HG02885 (cell line): Measurements from ENCODE around the gene HMCN2.

Experiments used
- ATAC-seq: cut with Tn5 transposase; IDR thresholded peaks from one replicate; pipeline ENCODE4 v1.9.1; 2021; ENCODE audit warnings: mild to moderate bottlenecking; ENCODE audit not compliant: unreplicated experiment, poor library complexity

Gene HMCN2

GRCh38 chr9:130287736-130288135 lies 22.2 kb downstream of the HMCN2 start:
- ATAC-seq, result no peak

- ATAC-seq, result no peak
Measured at GRCh38 chr9:130288393-130288792, 22.8 kb downstream of the HMCN2 start.

DNA sequence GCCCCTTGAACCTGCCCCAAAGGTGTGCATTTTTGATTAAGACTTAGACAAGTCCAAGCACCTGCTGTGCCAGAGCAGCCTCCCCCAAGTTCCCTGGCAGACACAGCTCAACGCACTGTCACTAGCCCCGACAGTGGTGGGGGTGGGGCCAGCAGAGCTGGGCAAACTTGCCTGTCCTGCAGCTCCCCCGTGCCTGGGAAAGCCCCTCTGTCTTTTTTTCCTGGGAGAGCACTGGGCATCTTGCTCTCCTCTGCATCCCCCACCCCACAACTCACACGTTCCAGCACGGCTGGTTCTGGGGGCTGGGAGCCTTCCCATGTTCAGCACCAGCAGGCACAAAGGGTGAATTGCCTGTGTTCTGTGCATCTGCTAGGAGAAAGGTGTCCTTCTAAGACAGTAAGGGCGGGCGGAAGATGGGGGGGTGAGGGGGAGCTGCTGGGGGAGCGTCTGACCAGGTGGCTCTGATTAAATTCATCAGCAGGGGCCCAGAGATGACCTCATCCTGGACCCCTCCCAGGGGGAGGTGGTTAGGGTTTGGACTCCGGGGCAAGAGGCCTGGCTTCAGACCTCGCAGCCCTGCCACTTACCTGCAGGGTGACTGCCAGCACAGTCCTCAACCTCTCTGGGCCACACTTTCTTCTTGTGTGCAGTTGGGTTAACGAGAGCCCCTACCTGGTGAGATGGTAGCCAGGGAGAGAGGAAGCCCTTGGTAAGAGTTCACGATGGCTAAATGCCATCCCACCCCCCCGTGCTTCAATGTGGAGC lies 23.5 kb downstream of the HMCN2 start:
- ATAC-seq, result no peak

DNA sequence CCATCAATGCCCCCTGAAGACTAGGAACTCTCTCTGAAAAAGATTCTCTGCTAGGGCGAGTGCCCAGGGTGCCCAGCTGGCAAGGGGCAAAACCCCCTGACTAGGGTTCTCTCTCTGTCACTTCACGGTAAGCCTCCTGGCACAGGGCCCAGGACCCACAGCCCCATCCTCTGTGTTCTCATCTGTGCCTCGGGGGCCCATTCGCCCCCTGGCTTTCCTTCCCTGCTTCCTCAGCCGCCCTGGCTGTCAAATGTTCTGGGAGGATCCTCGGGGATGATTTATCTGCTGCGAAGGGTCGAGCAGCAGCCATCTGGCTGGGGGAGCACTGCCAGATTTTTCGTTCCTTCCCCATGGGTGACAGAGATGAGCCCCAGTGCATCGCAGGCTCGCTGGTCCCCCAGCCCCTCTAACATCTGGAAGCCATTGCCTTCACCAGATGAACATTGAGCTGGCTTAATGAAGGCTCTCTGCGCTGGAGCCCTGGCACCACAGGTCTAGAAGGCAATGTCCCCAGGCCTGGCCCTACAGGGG lies 24.2 kb downstream of the HMCN2 start:
- no peak for ATAC-seq

DNA sequence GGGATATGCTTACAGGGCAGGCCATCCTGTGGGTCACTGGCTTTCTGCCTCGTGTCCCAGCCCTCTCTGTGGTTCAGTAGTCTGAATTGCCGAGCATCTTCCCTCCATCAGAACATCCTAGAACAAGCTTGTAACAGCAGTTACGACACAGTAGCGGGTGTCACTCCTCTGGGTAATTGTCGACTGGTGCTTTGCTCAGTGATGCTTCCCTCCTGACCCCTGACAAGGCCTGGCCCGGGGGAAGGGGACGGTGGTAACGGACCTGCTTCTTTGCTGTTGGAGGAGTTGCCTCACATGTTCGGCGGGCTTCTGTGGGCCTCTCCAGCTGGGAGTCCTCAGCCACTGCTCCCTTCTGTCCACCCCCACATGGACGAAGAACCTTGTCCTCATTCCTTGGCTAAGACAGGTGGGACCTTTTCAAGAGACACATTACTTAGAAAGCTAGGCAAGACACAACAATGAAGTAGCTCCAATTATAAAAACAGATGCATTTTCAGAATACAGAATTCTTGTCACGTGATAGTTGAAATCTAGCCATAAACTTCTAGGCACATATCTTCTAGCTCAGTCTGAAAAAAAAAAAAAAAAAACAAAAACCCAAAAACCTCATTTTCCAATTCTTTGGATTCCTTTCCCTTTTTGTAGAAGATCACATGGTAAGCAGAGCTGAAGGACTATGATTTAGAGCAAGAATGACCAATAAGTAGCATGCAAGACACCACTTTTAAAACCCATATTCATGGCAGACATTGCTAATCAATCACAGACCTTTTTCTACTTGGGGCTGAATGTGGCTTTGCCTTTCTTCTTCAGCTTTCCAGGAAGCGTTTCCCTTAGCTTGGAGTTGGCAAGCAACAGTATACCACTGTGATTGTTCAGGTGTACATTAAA lies 25.0 kb downstream of the HMCN2 start:
- ATAC-seq, result no peak

- no peak for ATAC-seq
Measured at GRCh38 chr9:130291474-130291873, 25.9 kb downstream of the HMCN2 start.

- ATAC-seq, result no peak
Measured at GRCh38 chr9:130292106-130292505, 26.5 kb downstream of the HMCN2 start.

GRCh38 chr9:130294664-130295063 lies 29.1 kb downstream of the HMCN2 start:
- no peak for ATAC-seq

GRCh38 chr9:130295431-130295830 lies 29.9 kb downstream of the HMCN2 start:
- ATAC-seq, result no peak

DNA sequence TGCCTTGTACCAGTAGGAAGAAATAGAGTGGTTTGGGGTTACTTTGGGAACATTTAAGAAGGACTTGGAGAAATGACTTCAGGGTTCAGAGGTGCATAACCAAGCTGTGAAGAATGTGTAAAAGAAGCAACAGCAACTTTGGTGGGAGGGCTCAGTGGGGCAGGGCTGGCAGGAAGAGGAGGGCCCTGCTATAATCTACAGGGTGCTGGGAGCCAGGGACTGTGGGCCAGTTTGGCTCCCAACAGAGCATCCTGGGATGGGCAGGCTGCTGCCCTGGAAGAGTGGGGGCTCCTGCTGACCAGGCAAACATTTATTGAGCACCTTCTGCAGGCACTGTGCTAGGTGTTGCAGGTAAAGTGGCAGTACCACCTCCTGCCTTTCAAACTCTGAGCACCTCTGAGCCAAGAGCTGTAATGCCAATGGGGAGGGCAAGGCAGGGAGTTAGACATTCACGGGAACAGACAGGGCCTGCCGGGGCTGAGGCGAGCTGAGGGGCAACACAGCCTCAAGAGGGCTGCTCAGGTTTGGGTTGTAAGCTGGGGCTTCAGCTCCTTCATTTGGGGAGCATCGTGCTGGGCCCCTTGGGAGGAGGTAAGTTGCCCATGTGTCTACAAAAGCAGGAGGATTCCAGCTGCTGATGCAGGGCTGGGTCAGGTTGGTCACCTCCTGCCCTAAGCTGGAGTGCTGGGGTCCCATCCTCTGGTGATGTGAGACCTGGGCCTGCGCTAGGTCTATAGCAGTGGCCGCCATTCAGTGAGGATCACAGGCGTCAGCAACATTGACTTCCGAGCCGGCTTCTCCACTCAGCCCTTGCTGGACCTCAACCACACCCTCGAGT lies 30.6 kb downstream of the HMCN2 start:
- no peak for ATAC-seq

GRCh38 chr9:130296783-130297055 lies 31.2 kb downstream of the HMCN2 start:
- ATAC-seq, result no peak

DNA sequence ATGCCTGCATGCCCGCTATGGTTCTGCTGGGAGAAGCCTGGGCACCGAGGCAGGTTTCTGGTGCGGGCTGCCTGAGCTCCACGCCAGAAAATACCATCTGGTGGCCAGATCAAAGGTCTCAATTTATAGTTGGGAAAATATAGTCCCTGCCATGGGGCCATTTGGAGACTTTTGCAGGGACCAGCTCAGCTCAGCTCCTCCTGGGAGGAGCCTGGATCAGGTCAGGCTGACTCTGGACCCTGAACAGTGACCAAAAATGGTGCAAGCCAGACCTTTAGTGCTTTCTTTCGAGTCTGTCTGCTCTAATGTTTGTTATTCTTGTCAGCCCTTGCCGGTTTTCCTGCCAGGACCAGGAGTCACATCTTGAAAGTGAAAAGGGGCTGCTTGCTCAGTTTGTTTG lies 31.8 kb downstream of the HMCN2 start:
- ATAC-seq, result no peak

- ATAC-seq, result no peak
Measured at GRCh38 chr9:130298662-130299279, 33.2 kb downstream of the HMCN2 start.

DNA sequence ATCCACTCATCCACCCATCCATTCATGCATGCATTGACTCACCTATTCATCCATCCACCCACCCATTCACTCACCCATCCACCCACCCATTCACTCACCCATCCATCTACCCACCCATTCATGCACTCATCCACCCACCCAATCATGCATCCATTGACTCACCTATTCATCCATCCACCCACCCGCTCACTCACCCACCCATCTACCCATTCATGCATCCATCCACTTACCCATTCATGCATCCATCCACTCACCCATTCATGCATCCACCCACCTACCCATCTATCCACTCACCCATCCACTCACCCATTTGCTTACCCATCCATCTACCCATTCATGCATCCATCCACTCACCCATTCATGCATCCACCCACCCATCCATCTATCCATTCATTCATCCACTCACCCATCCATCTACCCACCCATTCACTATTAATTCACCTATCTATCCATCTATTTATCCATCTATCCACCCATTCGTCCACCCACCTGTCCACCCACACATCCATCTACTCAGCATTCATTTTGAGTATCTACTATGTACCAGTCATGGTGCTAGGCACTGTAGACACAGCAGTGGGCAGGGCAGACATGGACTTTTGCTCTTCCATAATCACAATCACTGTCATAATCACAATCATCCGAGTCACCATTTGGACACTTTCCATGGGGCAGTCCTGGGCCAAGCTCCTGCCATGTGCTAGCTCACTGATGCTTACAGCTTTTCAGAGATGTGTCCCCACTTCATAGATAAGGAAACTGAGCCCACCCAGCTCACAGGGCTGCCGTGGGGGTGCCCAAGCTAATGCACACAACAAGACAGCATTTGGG lies 34.4 kb downstream of the HMCN2 start:
- ATAC-seq, result no peak

DNA sequence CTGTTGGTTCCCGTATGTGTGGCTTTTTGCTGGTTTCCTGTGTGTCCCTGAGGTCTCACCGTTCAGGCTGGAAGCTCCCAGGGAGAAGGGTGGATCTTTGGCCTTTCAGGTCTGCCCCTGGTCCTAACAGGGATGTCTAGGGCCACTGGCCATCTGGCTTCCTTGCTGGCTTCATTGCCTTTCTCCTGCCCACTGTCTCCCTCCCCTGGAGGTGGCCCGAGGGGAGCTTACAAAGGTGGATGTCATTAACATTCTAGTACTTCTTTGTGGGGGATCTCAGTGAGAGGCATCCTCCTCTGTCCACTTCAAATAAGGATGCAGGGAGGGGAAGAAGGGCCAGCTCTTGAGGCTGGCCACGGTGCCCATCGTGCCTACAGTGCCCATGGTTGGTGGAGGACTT lies 35.2 kb downstream of the HMCN2 start:
- no peak for ATAC-seq

GRCh38 chr9:130301483-130302286 lies 36.1 kb downstream of the HMCN2 start:
- ATAC-seq, result no peak

DNA sequence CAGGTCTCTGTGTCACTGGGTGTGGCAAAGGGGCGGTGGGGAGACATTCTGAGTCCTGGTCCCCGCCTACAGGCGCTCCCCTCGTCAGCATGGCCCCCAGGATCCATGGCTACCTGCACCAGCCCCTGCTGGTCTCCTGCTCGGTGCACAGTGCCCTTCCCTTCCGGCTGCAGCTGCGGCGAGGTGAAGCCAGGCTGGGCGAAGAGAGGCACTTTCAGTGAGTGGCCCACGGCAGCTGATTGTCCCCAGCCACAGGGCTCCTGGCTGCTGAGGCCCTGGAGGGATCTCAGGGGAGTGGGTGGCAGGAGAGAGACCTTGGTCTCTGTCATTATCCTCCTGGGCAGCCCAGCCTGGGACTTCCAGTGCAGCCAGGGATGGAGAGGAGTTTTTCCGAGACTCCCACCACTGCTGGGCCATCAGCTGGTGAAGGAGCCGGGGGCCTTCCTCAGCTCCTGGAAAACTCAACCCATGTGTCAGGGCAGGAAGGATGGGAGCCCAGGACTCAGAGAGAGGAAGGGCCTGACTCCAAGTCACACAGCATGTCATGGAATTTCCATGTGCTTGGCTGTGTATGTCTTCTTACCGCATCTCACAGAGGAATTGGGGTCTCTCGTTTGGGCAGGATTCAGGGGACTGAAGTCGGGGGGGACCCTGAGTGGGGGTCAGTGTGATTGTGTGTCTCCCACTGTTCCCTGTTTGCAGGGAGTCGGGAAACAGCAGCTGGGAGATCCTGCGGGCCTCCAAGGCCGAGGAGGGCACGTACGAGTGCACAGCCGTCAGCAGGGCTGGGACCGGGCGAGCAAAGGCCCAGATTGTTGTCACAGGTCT lies 37.4 kb downstream of the HMCN2 start:
- ATAC-seq, result no peak

DNA sequence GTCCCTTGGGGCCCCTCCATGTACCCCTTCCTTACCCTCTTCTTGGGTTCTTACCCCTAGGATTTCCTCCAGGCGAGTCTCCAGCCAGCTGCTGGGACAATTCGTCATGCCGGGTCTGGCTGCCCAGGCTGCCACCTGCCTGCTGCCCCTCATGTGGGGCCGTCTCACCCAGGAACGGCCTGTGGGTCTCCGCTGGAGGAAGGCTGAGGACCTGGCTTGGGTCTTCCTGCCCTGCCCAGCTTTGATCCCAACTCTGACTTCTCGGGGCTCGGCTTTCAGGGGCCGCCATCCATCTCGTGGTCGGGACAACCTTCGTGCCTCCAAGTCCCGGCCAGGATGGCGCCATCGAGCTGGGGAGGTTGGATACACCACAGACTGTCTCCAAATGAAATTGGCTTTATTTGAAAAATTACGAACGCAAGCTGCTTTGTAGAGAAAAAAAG lies 38.1 kb downstream of the HMCN2 start:
- ATAC-seq, result no peak
